IMR-90 (cell line): ENCODE results near the gene ABTB1. TPM values are rescaled to one million over a fixed set of nuclear protein-coding genes. Genes with fewer than 3 reads are reported as not detected.
A peak's percentile ranks its signal among the peaks of the same experiment; 100 is the strongest.
"Not testable (repeated sequence)": the region's sequence is repeated elsewhere in the genome, so short reads cannot be mapped to it uniquely, and the experiment has no call there.

Experiments
- ATAC-seq: fragments of 200-7000 bp; cut with Tn5 transposase; 2 replicates; pipeline ENCODE4 v1.9.1; 2020; ENCODE audit warnings: low read depth, mild to moderate bottlenecking, moderate library complexity
- BruUV-seq: library from RNA; stranded (reverse); fragments of 400-500 nt; replicated peaks from 2 replicates; lab custom pipeline; 2021; lab: Mats Ljungman, UMichigan
- CTCF ChIA-PET: fragments of 300-600 bp; formaldehyde crosslinking; extraction: SDS; loops from one replicate; lab custom pipeline; 2021; ENCODE audit warnings: antibody characterized with exemption; lab: Yijun Ruan, JAX
- POLR2A ChIA-PET: fragments of 300-600 bp; sonication (Branson Sonifier 250); formaldehyde crosslinking; loops from one replicate; lab custom pipeline; 2022; ENCODE audit warnings: antibody characterized with exemption; ENCODE audit not compliant: unreplicated experiment; lab: Charles Lee
- DNase-seq: peaks from one replicate; pipeline ENCODE4 v3.0.0; 2013
- H2AFZ ChIP-seq: replicated peaks from 2 replicates; pipeline ENCODE3; 2013; ENCODE audit warnings: low read length, mild to moderate bottlenecking; ENCODE audit not compliant: poor library complexity
- H2AK5ac ChIP-seq: 2 replicates; pipeline ENCODE4 v1.6.1; 2013; ENCODE audit warnings: low read depth, low read length, inconsistent platforms
- H2AK9ac ChIP-seq: replicated peaks from 2 replicates; pipeline ENCODE3; 2013; ENCODE audit warnings: mild to moderate bottlenecking, low read depth, low read length, moderate library complexity; ENCODE audit not compliant: poor library complexity
- H2BK120ac ChIP-seq: 2 replicates; pipeline ENCODE4 v1.6.1; 2013; ENCODE audit warnings: low read depth, low read length, inconsistent platforms
- H2BK15ac ChIP-seq: 3 replicates; pipeline ENCODE4 v1.6.1; 2013; ENCODE audit warnings: low read depth, low read length, inconsistent platforms
- H2BK20ac ChIP-seq: 2 replicates; pipeline ENCODE4 v1.6.1; 2013; ENCODE audit warnings: low read depth, mild to moderate bottlenecking, inconsistent platforms, low read length, moderate library complexity
- H2BK5ac ChIP-seq: 2 replicates; pipeline ENCODE4 v1.6.1; 2013; ENCODE audit warnings: mild to moderate bottlenecking, low read depth, low read length, inconsistent platforms; ENCODE audit not compliant: poor library complexity, severe bottlenecking
- H3K14ac ChIP-seq: replicated peaks from 2 replicates; pipeline ENCODE4 v1.6.1; 2013; ENCODE audit warnings: low read depth, low read length, inconsistent platforms
- H3K18ac ChIP-seq: 2 replicates; pipeline ENCODE4 v1.6.1; 2013; ENCODE audit warnings: low read depth, low read length, control low read depth
- H3K23ac ChIP-seq: 2 replicates; pipeline ENCODE4 v1.6.1; 2013; ENCODE audit warnings: low read depth, low read length, inconsistent platforms
- H3K27ac ChIP-seq: 2 replicates; pipeline ENCODE4 v1.5.1; 2013; ENCODE audit warnings: mild to moderate bottlenecking, control low read depth, low read length; ENCODE audit not compliant: insufficient read depth
- H3K27me3 ChIP-seq: 2 replicates; pipeline ENCODE4 v1.6.1; 2013; ENCODE audit warnings: low read length; ENCODE audit not compliant: control insufficient read depth, insufficient read depth
- H3K36me3 ChIP-seq: 2 replicates; pipeline ENCODE4 v1.6.1; 2013; ENCODE audit warnings: low read length, mixed read lengths; ENCODE audit not compliant: control insufficient read depth, insufficient read depth
- H3K4ac ChIP-seq: 2 replicates; pipeline ENCODE4 v1.6.1; 2013; ENCODE audit warnings: low read depth, low read length, inconsistent platforms
- H3K4me1 ChIP-seq: 2 replicates; pipeline ENCODE4 v1.6.1; 2013; ENCODE audit warnings: low read length, mixed read lengths; ENCODE audit not compliant: control insufficient read depth, insufficient read depth
- H3K4me2 ChIP-seq: 2 replicates; pipeline ENCODE4 v1.6.1; 2013; ENCODE audit warnings: low read depth, mild to moderate bottlenecking, control low read depth, low read length, moderate library complexity
- H3K4me3 ChIP-seq: 2 replicates; pipeline ENCODE4 v1.5.1; 2013; ENCODE audit warnings: low read depth, mild to moderate bottlenecking, control low read depth, low read length, moderate library complexity; ENCODE audit not compliant: insufficient read depth
- H3K56ac ChIP-seq: 2 replicates; pipeline ENCODE4 v1.6.1; 2013; ENCODE audit warnings: low read length, inconsistent platforms; ENCODE audit not compliant: insufficient read depth; ENCODE audit errors: extremely low read depth
- H3K79me1 ChIP-seq, 2 experiments: 2 replicates each; pipeline ENCODE4 v1.6.1; 2013; ENCODE audit warnings: low read length in 2 of 2, inconsistent platforms in 1 of 2, low read depth in 1 of 2
- H3K9ac ChIP-seq: 2 replicates; pipeline ENCODE4 v1.6.1; 2013; ENCODE audit warnings: low read depth, low read length, control low read depth
- H3K9me1 ChIP-seq: 2 replicates; pipeline ENCODE4 v1.6.1; 2013; ENCODE audit warnings: low read length, inconsistent platforms; ENCODE audit not compliant: insufficient read depth
- H3K9me3 ChIP-seq: 2 replicates; pipeline ENCODE4 v1.6.1; 2013; ENCODE audit warnings: low read length; ENCODE audit not compliant: control insufficient read depth, insufficient read depth
- H4K20me1 ChIP-seq: 2 replicates; pipeline ENCODE4 v1.6.1; 2013; ENCODE audit warnings: low read length, inconsistent platforms; ENCODE audit not compliant: insufficient read depth
- H4K5ac ChIP-seq: 2 replicates; pipeline ENCODE4 v1.6.1; 2013; ENCODE audit warnings: mild to moderate bottlenecking, low read depth, low read length, control low read depth
- H4K8ac ChIP-seq, 2 experiments: 2 replicates each; pipeline ENCODE4 v1.6.1; 2013; ENCODE audit warnings: low read depth in 2 of 2, low read length in 2 of 2, control low read depth in 1 of 2, inconsistent platforms in 1 of 2
- H4K91ac ChIP-seq: 2 replicates; pipeline ENCODE4 v1.6.1; 2013; ENCODE audit warnings: low read depth, low read length, inconsistent platforms; ENCODE audit not compliant: insufficient read depth
- FOS ChIP-seq: fragments of 150-350 bp; IDR thresholded peaks from 2 replicates; pipeline ENCODE4 v1.6.1; 2016; ENCODE audit warnings: low read depth, low read length
- MAFK ChIP-seq: IDR thresholded peaks from 2 replicates; pipeline ENCODE4 v1.6.1; 2012; ENCODE audit warnings: low read depth, low read length, improper control_type of control experiment
- WGBS, 2 experiments: methylation state at CpG; one replicate each; pipeline versions ENCODE4 v1.1.5 to v1.1.7; 2013; ENCODE audit warnings: missing lambda C conversion rate in 2 of 2; ENCODE audit not compliant: insufficient read length in 1 of 2; ENCODE audit errors: extremely low coverage in 2 of 2; 5-methylcytosine and 5-hydroxymethylcytosine counted together
- dilution Hi-C: fragments of 300-500 bp; cut with HindIII; formaldehyde crosslinking; loops from one replicate; pipeline ENCODE4 v1.14.3; 2018; ENCODE audit warnings: low sequenced_read_pairs; ENCODE audit not compliant: unreplicated experiment
- in situ Hi-C: fragments of 300-500 bp; cut with MboI; formaldehyde crosslinking; loops from 3 replicates; pipeline ENCODE4 v1.14.3; 2019; ENCODE audit warnings: low sequenced_read_pairs, inconsistent platforms, mixed read lengths
- intact Hi-C: fragments of 100-400 bp; cut with micrococcal nuclease; formaldehyde crosslinking; loops from 2 replicates; pipeline ENCODE4 v1.10.0; 2022
- polyA plus RNA-seq, 3 experiments: library from polyadenylated mRNA; depleted of rRNA; stranded (reverse); fragments of >200 nt; gene quantifications; 2 replicates each; pipeline ENCODE4 v1.2.3, GENCODE V29; 2012; ENCODE audit warnings: low replicate concordance in 1 of 3
- total RNA-seq: library from RNA; depleted of rRNA; stranded (reverse); fragments of >200 nt; gene quantifications from 2 replicates; pipeline ENCODE4 v1.2.3, GENCODE V29; 2012
- TF ChIP-seq, protein P1 (sequence below): fragments of 150-350 bp; IDR thresholded peaks from 2 replicates; pipeline ENCODE4 v1.6.1; 2016; ENCODE audit warnings: low read depth, mild to moderate bottlenecking, low read length, moderate library complexity, borderline replicate concordance

ABTB1 gene
- total and polyA plus RNA-seq, 2 of the 4 experiments (the other 2 are of a cell fraction) = 3.2 to 23.0 TPM

DNA sequence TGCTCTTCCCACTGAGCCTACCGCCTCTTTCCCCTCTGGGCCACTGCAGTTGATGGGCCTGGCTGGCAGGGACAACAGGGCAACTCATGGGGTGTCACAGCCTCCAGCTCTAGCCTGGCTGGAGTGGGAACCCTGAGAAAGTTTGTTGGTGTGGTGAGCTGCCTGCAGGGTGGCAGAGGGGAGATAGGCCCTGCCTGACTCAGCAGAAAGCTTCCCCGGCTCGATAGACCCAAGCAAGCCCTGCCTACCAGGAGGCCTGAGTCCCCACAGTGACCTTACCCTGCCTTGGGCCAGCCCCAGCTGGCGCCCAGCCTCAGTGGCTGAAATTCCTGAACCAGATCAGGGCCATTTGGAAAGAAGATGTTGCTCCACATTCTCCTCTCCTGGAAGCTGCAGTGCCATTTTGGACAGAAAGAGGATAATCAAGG, 29.4 kb downstream of the ABTB1 start:
- ChIA-PET CTCF (interaction anchor here (0.5 to 0.6 kb wide), 2 partner anchors 1250 to 1457 kb away, joined by 3 to 4 read pairs; no protein-coding TSS in a partner anchor), POLR2A (no interaction called here)
- H2AFZ ChIP-seq = peak overlapping the region; percentile 13
- ATAC-seq (no peak), DNase-seq (no peak)
- H2AK5ac ChIP-seq = no peak overlapping the region
- H3K9ac ChIP-seq = no peak overlapping the region
- H3K4me3 ChIP-seq = no peak overlapping the region
- H3K56ac ChIP-seq = no peak overlapping the region
- peaks cover 26% of the 10 kb centered on the region for H3K9me1 ChIP-seq
- H3K79me1 ChIP-seq = peaks cover 0 to 58% of the 10 kb centered on the region in 2 experiments; a peak in 3 of 4 replicates
- H3K14ac ChIP-seq = peak overlapping the region; percentile 35; the same call in 1 of the 2 replicates
- no peak overlapping the region; the same call in 1 of the 2 replicates for H3K4ac ChIP-seq
- H3K36me3 ChIP-seq = peaks cover 3% of the 10 kb centered on the region; the same call in 1 of the 2 replicates
- no TSS peak for BruUV-seq
- H3K18ac ChIP-seq = no peak overlapping the region
- H2BK20ac ChIP-seq = no peak overlapping the region
- H3K27ac ChIP-seq = no peak overlapping the region
- no peak overlapping the region for H2BK15ac ChIP-seq
- intact Hi-C loops = no loop called here
- no peak overlapping the region; the same call in 1 of the 2 replicates for H4K91ac ChIP-seq
- H4K20me1 ChIP-seq = no peaks in the 10 kb centered on the region; the same call in 1 of the 2 replicates
- 0 out of 2 replicates have a peak overlapping the region, but pooled peaks have one; percentile 33 for H3K23ac ChIP-seq
- H4K5ac ChIP-seq = peak overlapping the region; percentile 40; the same call in 1 of the 2 replicates
- H2BK120ac ChIP-seq = no peak overlapping the region
- H3K27me3 ChIP-seq = no peaks in the 10 kb centered on the region
- TF ChIP-seq MAFK (peak; percentile 24; the same call in 1 of the 2 replicates), FOS (no peak)
- TF ChIP-seq, protein P1, sequence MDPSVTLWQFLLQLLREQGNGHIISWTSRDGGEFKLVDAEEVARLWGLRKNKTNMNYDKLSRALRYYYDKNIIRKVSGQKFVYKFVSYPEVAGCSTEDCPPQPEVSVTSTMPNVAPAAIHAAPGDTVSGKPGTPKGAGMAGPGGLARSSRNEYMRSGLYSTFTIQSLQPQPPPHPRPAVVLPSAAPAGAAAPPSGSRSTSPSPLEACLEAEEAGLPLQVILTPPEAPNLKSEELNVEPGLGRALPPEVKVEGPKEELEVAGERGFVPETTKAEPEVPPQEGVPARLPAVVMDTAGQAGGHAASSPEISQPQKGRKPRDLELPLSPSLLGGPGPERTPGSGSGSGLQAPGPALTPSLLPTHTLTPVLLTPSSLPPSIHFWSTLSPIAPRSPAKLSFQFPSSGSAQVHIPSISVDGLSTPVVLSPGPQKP = no peak
- H2AK9ac ChIP-seq = peak overlapping the region; percentile 15
- dilution Hi-C loops = no loop called here
- no peaks in the 10 kb centered on the region for H3K9me3 ChIP-seq
- H3K4me2 ChIP-seq = no peak overlapping the region
- 0 out of 4 replicates have a peak overlapping the region, but pooled peaks of 1 of the 2 experiments have one; percentile 13 for H4K8ac ChIP-seq
- 100% methylated on average over 1 of the region's 4 CpGs; no CpG with 5 or more reads in 1 of the 2 experiments for WGBS, 2 experiments
- in situ Hi-C loops = no loop called here
- H3K4me1 ChIP-seq = peaks cover 26% of the 10 kb centered on the region
- no peak overlapping the region for H2BK5ac ChIP-seq

DNA sequence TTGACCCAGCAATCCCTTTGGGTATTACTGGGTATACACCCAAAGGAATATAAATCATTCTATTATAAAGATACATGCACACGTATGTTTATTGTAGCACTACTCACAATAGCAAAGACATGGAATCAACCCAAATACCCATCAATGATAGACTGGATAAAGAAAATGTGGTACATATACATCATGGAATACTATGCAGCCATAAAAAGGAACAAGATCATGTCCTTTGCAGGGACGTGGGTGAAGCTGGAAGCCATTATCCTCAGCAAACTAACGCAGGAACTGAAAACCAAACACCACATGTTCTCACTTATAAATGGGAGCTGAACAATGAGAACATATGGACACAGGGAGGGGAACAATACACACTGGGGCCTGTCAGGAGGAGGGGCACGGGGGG, 32.1 kb downstream of the ABTB1 start:
- POLR2A ChIA-PET, H3K27ac ChIP-seq, dilution Hi-C loops, H4K5ac ChIP-seq, H4K20me1 ChIP-seq, H2BK5ac ChIP-seq, H3K36me3 ChIP-seq, H2AK5ac ChIP-seq, ATAC-seq, H3K4me1 ChIP-seq, H4K8ac ChIP-seq, H3K4me3 ChIP-seq, H3K23ac ChIP-seq, H2BK15ac ChIP-seq, H3K9me3 ChIP-seq, H2AFZ ChIP-seq, H3K56ac ChIP-seq, H3K18ac ChIP-seq, DNase-seq, H4K91ac ChIP-seq, H3K4ac ChIP-seq, in situ Hi-C loops, H2BK20ac ChIP-seq, H3K9ac ChIP-seq, intact Hi-C loops, BruUV-seq, H3K14ac ChIP-seq, H3K4me2 ChIP-seq, CTCF ChIA-PET, H2BK120ac ChIP-seq, H3K27me3 ChIP-seq, H2AK9ac ChIP-seq: not testable (repeated sequence)
- peaks cover 5 to 51% of the 10 kb centered on the region in 2 experiments; a peak in 3 of 4 replicates for H3K79me1 ChIP-seq
- H3K9me1 ChIP-seq = peaks cover 12% of the 10 kb centered on the region; the same call in 1 of the 2 replicates
- WGBS, 2 experiments = no CpG with 5 or more reads among the region's 4 CpGs
